Forelimb muscle (tissue), 1 donor: Measurements from ENCODE around the gene SF3B5. TPM values are rescaled to one million over a fixed set of nuclear protein-coding genes. Genes with fewer than 3 reads are reported as not detected.
A peak's percentile ranks its signal among the peaks of the same experiment; 100 is the strongest.
"Not testable (repeated sequence)": the region's sequence is repeated elsewhere in the genome, so short reads cannot be mapped to it uniquely, and the experiment has no call there.

ENCODE experiments used
- DNase-seq: peaks from one replicate; pipeline ENCODE4 v3.0.0-alpha.2; 2013; ENCODE audit warnings: low read depth
- polyA plus RNA-seq: library from polyadenylated mRNA; unstranded; fragments of 120-200 nt; gene quantifications from one replicate; pipeline ENCODE4 v1.2.1, GENCODE V29; 2013; ENCODE audit not compliant: insufficient read length

SF3B5 gene
- polyA plus RNA-seq, 1 donor: 108 TPM

GRCh38 chr6:144104898-144105487 is 9.6 kb upstream of the SF3B5 start:
- DNase-seq: peak; percentile 71

DNA sequence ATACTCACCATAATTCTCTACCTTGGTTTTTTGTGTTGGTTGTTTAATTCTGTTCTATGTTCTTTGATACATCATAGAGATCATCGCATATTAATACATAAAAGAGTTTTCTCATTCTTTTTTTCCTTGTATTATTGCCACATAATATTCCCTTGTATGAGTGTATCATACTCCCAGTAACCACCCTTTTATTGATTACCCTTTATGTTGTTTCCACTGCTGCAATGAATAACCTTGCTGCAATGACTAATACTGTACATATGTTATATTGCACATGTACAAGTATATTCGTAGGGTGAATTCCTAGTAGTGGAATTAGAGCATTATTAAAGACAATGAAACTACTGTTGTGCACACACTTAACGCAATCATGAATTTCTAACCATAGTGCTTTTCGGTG is 9.1 kb upstream of the SF3B5 start:
- DNase-seq: no peak

DNA sequence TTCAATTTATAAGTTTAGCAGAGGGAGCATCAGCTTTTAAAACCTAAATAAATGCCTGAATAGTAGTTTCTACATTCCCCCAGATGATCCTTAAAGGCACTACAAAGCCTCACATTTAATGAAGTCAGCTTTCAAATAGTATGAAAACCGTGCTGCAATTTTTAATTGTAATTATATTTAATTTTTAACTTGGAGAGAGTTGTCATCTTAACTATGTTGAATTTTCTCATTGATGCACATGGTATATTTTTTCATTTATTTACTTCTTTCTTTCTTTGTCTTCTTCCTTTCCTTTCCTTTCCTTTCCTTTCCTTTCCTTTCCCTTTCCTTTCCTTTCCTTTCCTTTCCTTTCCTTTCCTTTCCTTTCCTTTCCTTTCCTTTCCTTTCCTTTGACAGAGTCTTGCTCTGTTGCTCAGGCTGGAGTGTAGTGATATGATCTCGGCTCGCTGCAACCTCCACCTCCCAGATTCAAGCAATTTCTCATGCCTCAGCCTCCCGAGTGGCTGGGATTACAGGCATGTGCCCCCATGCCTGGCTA is 7.7 kb upstream of the SF3B5 start:
- DNase-seq: no peak

DNA sequence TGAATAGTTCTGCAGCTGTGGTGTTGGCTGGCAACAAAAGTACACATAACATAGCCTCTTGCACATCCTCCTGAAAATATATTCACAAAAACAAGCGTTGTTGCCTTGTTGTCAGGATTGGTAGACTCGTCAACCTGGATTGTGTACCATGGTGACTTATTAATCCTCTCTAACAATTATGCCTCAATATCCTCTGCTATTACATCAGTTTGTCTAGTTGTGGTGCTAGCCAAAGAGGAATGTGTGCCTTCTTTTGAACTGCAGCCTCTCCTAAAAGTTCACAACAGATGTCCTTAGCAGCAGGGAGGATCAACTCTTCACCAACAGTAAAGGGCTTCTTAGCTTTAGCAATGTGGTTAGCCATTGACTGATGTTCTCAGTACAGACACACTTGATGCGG is 3.6 kb upstream of the SF3B5 start:
- no peak for DNase-seq

DNA sequence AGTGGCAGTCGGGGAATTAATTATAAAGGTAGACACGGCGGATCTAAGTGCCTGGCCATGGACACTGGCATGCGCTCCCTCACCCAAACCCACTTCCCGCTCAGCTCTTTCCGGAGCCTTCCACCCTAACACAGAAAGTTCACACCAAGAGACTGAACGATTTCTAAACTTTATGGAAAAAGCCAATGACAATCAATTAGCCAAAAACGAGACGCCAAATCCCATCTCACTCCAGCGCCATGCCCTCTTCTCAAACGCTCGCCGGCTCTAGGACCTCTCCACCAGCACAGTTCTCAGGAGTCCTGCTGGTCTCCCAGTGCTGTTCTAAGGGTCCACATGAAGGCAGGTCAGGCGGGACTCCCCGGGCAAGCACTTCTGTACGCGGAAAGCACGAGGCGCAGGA is 641 bp downstream of the SF3B5 start:
- DNase-seq: no peak

- no peak for DNase-seq
Observed at GRCh38 chr6:144093658-144094057, 1.7 kb downstream of the SF3B5 start.

DNA sequence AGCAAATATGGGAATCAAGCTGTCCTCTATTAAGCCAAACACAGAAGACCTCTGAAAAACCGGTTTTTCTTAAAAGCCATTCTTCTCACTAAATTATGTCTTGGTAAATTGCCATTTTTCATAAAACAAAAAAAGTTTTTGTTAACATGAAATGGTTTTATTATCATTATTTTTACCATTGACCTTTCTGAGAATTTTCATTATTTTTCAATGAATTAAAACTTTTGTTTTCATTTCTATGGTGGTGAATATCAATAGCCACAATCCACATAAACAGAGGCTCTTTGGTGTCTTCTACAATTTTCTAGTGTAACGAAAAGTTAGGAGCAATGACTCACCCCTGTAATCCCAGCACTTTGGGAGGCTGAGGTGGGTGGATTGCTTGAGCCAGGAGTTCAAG is 2.1 kb downstream of the SF3B5 start:
- no peak for DNase-seq

GRCh38 chr6:144090384-144090783 is 5.0 kb downstream of the SF3B5 start:
- no peak for DNase-seq

DNA sequence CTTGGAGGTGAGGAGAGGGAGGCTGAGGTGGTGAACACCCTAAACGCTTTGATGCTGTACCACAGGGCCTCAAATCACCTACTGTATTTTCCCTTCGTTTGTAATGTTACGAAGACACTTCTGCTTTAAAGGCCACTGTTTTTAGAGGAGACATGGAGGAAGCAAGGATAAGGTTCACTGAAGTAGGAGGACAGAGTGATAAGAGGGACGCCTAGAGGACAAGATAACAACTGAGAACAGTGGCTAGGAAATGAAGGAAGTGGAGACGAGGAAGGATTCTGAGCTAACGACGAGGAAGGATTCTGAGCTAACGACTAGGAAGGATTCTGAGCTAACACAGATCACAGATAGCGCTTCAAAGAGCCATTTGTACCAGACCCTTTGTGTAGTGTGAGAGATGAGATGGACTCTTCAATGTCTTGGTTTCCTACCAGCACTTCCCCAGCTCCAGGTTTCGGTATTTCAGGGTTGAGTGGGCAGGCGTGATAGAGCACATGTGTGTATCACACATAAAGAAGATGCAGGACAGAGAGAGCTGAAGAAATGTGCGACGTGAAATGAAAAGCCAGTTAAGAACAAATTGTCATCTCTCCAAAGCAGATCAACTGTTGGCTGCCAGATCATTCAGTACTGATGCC is 7.5 kb downstream of the SF3B5 start:
- no peak for DNase-seq

DNA sequence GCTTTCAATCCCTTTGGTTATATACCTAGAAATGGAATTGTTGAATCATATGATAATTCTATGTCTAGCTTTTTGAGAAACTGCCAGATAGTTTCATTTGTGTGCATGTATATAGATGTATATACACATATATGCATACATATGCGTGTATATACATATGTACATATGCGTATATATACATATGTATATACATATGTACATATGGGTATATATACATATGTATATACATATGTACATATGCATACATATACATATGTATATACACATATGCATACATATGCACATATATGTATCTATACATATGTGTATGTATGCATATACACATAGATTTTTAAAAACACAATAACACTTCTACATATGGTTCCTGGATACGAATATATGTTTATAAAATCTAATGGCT is 8.4 kb downstream of the SF3B5 start:
- DNase-seq: no peak

GRCh38 chr6:144083172-144083571 is 12.2 kb downstream of the SF3B5 start:
- DNase-seq: no peak

DNA sequence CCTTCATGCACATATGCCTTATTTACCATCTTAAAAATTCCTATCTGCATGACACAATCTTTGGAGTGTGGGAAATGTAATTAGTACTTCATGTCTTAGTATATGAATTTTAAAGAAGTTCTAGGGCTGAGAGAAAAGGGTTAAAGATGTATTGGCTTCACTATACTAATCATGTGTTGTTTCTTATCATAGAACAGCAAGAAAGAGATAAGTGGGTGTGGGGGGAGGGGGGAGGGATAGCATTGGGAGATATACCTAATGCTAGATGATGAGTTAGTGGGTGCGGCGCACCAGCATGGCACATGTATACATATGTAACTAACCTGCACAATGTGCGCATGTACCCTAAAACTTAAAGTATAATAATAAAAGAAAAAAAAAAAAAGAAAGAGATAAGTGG is 13.0 kb downstream of the SF3B5 start:
- not testable (repeated sequence) for DNase-seq

- no peak for DNase-seq
Observed at GRCh38 chr6:144077871-144078270, 17.5 kb downstream of the SF3B5 start.

GRCh38 chr6:144075875-144076274 is 19.5 kb downstream of the SF3B5 start:
- no peak for DNase-seq

DNA sequence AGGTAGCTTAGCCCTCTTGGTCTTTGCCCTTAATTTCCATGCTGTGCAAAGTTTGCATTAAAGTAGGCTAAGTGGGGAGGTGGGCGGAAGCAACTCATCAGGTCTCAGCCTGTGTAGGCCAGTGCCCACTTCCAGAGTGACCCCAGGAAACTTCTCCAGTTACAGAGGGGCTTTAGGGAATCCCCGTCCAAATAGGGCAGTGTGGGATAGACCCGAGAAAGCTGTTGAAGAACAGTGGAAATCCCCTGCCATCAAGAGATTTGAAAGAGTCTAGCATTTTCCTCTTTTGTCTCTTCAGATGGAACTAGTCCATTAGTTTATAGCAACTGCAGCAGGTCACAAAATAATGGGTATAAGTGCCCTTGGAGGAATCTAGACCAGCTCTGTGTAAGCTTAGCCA is 20.2 kb downstream of the SF3B5 start:
- DNase-seq: no peak

GRCh38 chr6:144073024-144073423 is 22.3 kb downstream of the SF3B5 start:
- no peak for DNase-seq

GRCh38 chr6:144069506-144069905 is 25.9 kb downstream of the SF3B5 start:
- no peak for DNase-seq

- DNase-seq: no peak
Observed at GRCh38 chr6:144068794-144069193, 26.6 kb downstream of the SF3B5 start.

DNA sequence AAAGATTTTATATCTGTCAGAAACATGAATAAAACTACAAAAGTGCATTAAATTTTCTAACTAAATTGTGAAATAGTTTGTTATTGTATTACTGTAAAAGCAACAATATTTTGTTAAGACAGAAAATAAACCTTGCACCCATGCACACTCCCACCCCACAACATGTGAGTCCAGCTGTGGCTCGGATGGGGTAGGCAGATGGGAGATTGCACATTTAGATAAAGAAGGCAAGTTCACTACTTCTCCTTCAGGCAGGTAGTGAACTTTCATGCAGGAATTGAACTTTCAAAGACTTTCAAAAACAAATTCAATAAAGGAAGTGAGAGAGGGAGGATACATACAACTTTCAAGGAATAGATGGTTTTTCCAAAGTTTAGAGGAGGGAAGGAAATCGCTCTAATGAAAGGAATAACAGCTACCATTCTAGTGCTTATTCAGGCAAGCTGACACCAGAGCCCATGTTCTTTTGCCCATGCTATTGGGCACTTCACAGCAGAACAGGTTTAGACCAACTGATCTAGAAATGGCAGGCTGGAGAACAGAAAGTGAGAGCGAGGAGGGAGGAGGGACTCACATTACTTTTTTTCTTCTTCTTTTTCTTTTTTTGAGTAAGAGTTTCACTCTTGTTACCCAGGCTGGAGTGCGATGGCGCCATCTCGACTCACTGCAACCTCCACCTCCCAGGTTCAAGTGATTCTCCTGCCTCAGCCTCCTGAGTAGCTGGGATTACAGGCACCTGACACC is 28.5 kb downstream of the SF3B5 start:
- DNase-seq: no peak

GRCh38 chr6:144066255-144066654 is 29.1 kb downstream of the SF3B5 start:
- no peak for DNase-seq

DNA sequence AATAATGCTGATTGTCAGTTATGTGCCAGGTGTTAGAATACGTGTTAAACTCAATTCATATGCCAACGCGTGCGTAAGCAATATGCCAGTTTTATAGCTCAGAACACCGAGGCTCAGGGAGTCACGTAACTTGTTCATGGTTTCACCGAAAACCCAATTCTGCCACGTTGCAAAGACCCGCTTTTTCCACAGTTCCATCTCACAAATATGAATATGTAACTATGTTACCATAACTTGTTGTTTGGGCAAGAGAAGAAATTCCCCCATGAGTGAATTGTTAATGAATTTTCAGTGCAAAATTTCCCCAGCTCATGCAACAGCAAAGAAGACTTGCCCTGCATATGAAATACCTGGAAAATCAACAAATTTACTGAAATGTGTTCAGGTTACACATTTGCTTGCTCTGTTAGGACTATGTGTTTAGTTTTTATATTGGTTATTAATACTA is 30.1 kb downstream of the SF3B5 start:
- DNase-seq: no peak

- DNase-seq: no peak
Observed at GRCh38 chr6:144064402-144065212, 30.8 kb downstream of the SF3B5 start.
